HG02623 (cell line): ENCODE measurements around the gene CCR5.
"Not testable (repeated sequence)": the region's sequence is repeated elsewhere in the genome, so short reads cannot be mapped to it uniquely, and the experiment has no call there.

ENCODE experiments used
- ATAC-seq: cut with Tn5 transposase; IDR thresholded peaks from one replicate; pipeline ENCODE4 v1.9.1; 2021; ENCODE audit warnings: moderate library complexity; ENCODE audit not compliant: unreplicated experiment

Gene CCR5

GRCh38 chr3:46383211-46383950, 12.6 kb downstream of the CCR5 start:
- no peak for ATAC-seq

- ATAC-seq: no peak
These were observed 13.2 kb downstream of the CCR5 start for GRCh38 chr3:46383951-46384330.

DNA sequence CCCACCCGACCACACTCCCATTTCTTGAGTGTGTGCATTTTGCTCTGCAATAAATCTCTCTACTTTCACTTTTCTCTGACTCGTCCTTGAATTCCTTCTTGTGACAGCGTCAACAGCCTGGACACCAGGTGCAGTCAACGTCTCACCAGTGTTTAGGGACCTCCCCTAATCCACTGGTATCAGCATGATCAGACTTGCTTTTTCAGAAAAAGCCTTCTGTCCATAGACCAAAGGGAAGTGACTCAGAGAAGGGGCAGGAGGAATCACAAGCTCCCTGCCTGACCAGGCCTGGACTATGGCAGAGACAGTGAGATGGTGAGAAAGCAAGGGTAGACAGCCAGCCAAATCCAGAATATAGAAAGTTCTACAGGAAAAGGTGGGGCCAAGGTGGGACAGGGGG, 15.5 kb downstream of the CCR5 start:
- no peak for ATAC-seq

DNA sequence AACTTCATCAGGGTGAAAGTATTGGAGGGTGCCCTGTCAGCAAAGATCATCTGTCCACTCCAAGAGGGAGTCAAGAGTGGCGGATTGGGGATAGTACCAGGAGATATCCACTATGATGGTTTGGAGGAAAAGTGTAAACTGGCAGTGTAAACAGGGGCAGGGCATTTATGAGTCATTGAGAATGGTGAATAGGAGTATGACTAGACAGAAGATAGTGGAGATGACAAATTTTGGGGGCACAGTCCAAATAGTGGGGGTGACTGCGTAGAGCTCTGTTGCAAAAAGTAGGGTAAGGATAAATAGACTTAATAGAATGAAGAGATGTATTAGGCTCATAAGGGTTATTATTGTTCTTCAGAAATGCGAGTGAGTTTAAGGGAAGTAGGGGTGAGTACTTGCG, 18.1 kb downstream of the CCR5 start:
- not testable (repeated sequence) for ATAC-seq

DNA sequence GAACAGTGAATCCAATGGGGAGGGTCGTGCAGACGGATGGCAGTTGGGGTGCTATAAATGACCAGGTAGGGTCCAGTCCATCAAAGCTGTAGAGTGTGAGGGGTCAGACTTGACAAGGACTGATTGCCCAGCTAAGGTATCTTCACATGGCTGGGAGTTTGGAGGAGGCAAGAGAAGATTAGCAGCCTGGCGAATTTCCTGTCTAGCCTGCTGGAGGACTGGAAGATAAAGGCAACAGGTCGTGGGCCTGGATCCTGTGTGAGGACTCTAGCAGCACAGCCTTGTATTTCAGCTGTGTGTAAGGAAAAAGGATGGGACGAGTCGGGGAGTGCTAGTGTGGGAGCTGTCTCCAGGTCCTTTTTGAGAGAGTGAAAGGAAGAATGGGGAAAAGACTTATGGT, 18.6 kb downstream of the CCR5 start:
- no peak for ATAC-seq

DNA sequence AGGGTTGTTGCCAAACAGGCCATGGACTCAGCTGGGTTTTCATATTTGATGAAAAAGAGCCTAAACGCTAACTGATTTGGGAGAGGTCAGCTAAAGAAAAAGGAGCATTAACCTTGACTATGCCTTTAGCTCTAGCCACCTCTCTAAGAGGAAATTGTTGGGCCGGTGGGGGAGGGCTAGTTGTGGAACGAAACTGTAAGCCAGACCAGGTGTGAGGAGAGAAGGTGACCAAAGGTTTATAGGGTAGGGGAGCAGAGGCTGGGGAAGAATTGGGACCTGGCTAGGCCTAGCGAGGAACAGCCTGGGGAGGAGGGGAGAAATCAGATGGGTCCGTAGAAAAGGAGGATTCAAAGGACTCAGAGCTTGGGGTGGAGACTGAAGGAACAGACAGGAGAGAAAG, 20.8 kb downstream of the CCR5 start:
- not testable (repeated sequence) for ATAC-seq

- ATAC-seq: no peak
These were observed 22.3 kb downstream of the CCR5 start for GRCh38 chr3:46393011-46393410.

- no peak for ATAC-seq
These were observed 23.0 kb downstream of the CCR5 start for GRCh38 chr3:46393554-46394434.

- ATAC-seq: no peak
These were observed 24.5 kb downstream of the CCR5 start for GRCh38 chr3:46395210-46395661.

DNA sequence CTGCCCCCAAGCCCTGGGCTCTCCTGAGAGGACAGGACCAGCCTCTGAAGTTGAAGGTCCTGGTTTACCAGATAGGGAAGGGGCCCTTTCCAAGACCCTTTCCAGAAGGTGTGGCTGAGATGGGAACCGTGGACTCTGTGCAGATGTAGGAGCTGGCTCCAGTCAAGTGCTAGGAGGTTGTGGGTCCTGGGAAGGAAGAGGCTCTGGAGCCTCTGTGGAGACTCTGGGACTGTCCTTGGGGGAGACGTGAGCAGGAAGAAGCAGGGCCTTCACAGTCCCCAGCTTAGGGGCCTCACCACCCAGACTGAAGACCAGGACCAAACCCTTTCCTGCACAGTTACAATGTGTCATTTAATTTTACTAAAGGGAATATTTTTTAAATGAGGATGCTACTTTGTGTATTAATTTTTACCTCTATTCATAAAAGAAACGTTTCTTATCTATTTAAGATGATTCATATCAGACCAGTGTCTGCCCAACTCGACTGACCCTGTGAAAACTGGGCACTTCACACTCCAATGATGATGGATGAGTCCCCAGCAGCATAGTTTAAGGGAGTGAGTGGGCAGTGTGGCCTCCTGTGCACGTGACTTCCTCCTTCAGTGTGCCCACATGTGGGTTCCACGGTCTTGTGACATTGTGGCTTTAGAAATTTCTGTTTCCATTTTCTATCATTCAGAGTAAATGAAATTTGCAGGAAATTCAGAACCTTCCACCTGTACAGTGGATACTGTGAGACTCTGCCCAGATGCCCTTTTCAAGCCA, 25.2 kb downstream of the CCR5 start:
- no peak for ATAC-seq

DNA sequence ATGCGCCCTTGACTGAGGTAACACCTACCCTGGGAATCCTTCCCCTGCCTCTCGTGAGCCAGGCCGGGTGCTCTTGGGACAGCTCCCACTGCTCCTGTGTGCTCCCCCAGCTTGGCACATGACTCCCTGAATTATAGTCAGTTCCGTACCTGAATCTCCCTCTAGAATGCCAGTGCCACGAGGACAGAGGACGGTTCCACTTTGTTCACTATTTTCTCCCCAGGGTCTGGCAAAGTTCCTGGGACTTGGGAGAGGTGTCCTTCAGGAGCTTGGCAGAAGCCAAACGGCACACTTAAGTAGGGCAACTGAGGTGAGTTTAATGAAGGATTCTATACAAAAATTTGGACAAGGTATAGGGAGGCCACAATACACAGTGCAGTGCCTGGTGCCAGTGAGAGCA, 26.4 kb downstream of the CCR5 start:
- ATAC-seq: no peak

DNA sequence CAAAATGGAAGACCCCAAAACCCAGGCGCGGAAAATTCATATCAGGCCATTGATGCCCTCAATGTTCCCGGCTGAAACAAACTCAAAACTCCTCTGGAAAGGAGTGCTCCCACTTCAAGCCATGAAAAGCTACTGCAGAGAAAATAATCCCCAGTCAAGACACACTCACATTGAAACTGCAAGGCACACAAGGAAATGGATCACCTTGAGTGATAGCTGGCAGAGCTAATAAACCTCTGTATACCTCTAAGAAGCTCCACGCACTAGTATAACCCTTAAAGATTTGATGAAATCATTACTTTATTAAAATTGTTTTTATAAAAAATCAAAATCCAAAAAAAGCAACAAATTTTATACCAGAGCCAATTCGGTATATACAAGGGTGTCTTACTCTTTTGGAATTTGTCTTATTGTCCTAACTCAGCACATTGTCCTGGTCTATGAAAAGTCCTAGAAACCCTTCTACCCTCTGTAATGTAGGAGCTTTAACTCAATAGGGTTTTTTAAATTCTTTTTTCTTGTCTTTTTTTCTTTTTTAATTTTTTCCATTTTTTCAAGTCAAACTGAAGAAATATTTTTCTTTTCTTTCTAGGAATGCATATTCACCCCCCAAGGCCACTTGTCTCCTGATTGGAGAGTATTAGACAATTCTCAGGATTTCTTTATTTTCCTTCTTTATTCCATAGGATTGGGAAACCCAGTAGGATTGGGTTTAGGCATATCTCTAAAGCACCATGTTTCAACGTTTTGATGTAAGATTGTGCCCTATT, 27.6 kb downstream of the CCR5 start:
- no peak for ATAC-seq

DNA sequence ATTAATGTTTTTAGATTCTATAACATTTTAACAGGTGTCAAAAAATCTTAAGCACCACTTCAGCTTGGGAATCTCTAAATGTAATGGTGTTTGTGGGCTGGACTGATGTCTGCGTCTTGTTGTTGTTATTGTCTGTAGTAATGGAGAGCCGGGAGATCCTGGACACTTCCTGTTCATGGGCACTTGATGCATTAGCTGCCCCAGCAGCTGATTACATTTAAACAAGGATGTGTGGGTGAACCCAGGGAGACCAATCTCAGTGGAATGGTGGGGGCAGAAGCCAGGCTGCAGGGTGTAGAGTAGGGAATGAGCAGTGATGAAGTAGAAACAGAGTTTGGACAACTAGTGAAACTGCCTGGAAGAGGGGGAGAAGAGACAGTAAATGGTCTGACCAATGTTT, 28.4 kb downstream of the CCR5 start:
- ATAC-seq: no peak

- ATAC-seq: no peak
These were observed 28.8 kb downstream of the CCR5 start for GRCh38 chr3:46399557-46399956.

- no peak for ATAC-seq
These were observed 29.4 kb downstream of the CCR5 start for GRCh38 chr3:46400000-46400734.

- ATAC-seq: no peak
These were observed 30.1 kb downstream of the CCR5 start for GRCh38 chr3:46400846-46401245.

GRCh38 chr3:46401579-46401978, 30.8 kb downstream of the CCR5 start:
- ATAC-seq: no peak

DNA sequence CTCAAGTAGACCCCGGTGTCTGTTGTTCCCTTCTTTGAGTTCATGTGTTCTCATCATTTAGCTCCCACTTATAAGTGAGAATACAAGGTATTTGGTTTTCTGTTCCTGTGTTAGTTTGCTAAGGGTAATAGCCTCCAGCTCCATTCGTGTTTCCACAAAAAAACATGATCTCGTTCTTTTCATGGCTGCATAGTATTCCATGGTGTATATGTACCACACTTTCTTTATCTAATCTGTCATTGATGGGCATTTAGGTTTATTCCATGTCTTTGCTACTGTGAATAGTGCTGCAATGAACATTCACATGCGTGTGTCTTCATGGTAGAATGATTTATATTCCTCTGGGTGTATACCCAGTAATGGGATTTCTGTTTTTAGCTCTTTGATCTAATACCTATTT, 32.2 kb downstream of the CCR5 start:
- ATAC-seq: not testable (repeated sequence)

DNA sequence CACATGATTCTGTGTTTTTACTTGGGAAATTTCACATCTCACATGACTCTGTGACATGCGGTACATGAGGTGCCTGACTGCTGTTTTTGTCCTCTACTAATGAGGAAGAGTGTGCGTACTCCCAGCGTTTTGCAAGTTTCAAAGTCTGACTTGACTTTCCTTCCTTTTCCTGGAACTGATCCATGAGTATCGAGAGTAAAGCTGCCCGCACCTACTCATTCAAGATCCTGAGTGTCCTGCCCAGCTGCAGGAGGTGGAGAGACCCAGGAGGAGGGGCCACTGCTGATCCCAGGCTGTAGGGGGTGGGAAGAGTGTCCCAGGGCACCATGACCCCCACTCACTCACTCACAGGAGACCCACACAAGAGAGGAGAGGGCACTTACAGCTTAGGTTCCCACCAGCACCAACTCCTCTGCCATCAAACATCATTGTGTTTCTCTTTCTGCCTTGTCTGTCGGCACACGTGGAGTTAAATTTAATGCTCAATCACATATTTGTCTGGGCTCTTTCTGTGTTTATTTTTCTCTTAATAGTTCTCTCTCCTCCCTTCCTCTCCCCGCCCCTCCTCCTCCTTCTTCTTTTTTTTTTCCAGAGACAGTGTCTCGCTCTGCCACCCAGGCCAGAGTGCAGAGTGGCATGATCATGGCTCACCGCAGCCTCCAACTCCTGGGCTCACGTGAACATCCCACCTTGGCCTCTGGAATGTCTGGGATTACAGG, 34.7 kb downstream of the CCR5 start:
- ATAC-seq: no peak

GRCh38 chr3:46406443-46406787, 35.7 kb downstream of the CCR5 start:
- no peak for ATAC-seq
